Activated naive CD8-positive, alpha-beta T cell treated with anti-CD3 and anti-CD28 coated beads, Interleukin-2, amount 50 U/mL, for 24 hours (primary cell): ENCODE data around the gene VCAN.

ENCODE experiments used
- ATAC-seq: fragments of 150-1000 bp; cut with Tn5 transposase; one replicate; pipeline ENCODE4 v1.10.0; 2021
- DNase-seq: peaks from one replicate; pipeline ENCODE4 v3.0.0; 2021
- H3K27ac Mint-ChIP-seq: one replicate; pipeline ENCODE4 v1.8.0; 2021; ENCODE audit warnings: mild to moderate bottlenecking, mixed read lengths
- H3K27me3 Mint-ChIP-seq: one replicate; pipeline ENCODE4 v1.8.0; 2021; ENCODE audit warnings: mixed read lengths
- H3K36me3 Mint-ChIP-seq: one replicate; pipeline ENCODE4 v1.8.0; 2021; ENCODE audit warnings: low read depth, mixed read lengths
- H3K4me1 Mint-ChIP-seq: one replicate; pipeline ENCODE4 v1.8.0; 2021; ENCODE audit warnings: mixed read lengths
- H3K4me3 Mint-ChIP-seq: one replicate; pipeline ENCODE4 v1.8.0; 2021; ENCODE audit warnings: mild to moderate bottlenecking, moderate library complexity, mixed read lengths
- H3K9me3 Mint-ChIP-seq: one replicate; pipeline ENCODE4 v1.8.0; 2021; ENCODE audit warnings: mixed read lengths

VCAN gene

DNA sequence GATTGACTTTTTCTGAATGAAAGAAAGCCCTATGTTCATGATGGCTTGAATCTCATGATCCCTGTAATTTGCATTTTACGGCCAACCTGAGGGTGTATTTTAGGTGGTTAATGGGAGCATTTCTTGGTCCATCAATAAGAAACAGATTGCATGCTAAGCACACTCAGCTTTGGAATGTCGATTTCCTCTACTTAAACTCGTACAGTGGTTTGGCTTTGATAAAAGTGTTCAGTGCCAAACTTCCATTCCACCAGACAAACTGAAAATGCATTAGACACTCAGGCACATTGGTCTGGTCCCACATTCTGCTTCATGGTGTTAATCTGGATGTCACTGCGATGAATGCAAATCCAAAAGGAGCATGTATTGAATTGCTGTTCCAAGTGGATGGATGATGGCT is 77.0 kb downstream of the VCAN start:
- Mint-ChIP-seq H3K9me3 (no peaks in the 10 kb centered on the region), H3K27ac (no peak overlapping the region), H3K4me3 (no peak overlapping the region), H3K4me1 (no peaks in the 10 kb centered on the region), H3K36me3 (no peaks in the 10 kb centered on the region), H3K27me3 (no peaks in the 10 kb centered on the region)
- DNase-seq (no peak), ATAC-seq (no peak)

DNA sequence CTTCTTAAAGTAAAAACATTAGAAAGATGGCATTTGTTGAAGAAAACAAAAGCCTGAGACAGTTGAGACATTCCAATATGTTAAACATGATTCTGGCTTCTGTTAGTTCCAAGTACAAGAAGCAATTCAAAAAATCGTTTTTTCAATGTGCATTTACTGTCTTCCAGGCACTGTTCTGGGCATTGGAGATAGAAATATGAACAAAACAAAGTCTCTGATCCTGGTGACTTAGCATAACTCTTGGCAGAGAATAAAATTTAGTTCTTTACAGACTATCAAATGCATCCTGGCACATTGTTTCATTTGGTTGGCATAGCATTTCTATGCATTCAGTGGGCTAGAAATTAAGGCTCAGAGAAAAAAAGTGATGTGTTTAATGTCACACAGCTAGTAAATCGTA is 77.5 kb downstream of the VCAN start:
- Mint-ChIP-seq H3K27ac (no peak overlapping the region), H3K4me3 (no peak overlapping the region), H3K9me3 (no peaks in the 10 kb centered on the region), H3K27me3 (no peaks in the 10 kb centered on the region), H3K4me1 (no peaks in the 10 kb centered on the region), H3K36me3 (no peaks in the 10 kb centered on the region)
- ATAC-seq (no peak), DNase-seq (no peak)

DNA sequence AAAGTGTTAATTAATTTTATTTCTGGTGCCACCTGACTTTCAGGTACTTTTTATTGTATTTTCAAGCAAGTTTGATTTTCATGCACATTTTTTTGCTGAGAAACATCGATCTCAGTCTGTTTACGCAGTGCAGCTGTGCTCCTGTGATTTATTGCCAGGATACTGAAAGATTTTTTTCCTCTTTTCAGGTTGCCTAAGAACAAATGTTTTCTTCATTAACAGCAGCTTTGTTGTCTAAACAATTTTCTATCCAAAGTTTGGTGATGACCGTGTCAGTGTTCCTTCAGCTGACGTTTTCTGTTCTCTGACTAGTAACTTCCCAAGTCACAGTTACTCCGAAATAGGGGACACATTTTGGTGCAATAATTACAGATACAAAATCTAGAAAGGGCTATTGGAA is 78.1 kb downstream of the VCAN start:
- no peaks in the 10 kb centered on the region for H3K36me3 Mint-ChIP-seq
- H3K9me3 Mint-ChIP-seq = no peaks in the 10 kb centered on the region
- no peaks in the 10 kb centered on the region for H3K4me1 Mint-ChIP-seq
- DNase-seq = no peak
- H3K4me3 Mint-ChIP-seq = no peak overlapping the region
- H3K27me3 Mint-ChIP-seq = no peaks in the 10 kb centered on the region
- H3K27ac Mint-ChIP-seq = no peak overlapping the region
- ATAC-seq = no peak

DNA sequence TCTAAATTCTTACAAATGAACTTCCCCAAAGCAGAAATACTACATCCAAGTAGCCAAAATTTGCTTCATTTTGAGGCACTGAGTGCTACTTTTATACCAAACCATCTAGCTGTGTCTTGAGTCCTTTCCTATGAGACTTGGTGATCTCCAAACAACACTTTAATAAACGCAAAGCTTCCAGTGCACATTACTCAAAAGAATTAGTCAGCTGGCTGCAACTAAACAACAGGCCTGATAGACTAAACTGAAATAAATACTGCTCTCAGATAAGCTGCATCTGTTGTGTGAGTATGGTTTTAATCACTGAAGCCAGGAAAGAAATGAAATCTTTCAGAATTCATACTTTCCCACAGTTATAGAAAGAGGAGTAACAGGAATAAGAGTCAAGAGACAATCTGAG is 80.3 kb downstream of the VCAN start:
- Mint-ChIP-seq H3K27me3 (no peaks in the 10 kb centered on the region), H3K36me3 (no peaks in the 10 kb centered on the region), H3K27ac (no peak overlapping the region), H3K9me3 (no peaks in the 10 kb centered on the region), H3K4me1 (no peaks in the 10 kb centered on the region), H3K4me3 (no peak overlapping the region)
- ATAC-seq = no peak
- DNase-seq = no peak

DNA sequence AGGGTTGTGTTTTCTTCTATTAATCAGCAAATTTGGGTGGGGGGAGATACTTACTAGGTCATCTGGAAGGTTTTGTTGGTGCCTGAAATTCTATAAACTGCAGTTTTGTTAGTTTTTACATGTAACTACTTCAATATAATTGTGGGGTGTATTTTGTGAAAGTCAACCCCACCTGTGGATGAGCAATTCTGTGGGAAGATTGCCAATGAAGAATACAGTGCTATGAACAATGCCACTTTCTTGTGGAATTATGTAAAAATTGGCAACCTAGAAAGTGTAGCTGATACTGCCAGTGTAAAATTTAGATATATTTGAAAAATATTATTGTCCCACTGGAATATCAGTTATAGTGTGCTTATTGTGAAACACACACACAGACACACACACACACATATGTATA is 80.7 kb downstream of the VCAN start:
- DNase-seq (no peak), ATAC-seq (no peak)
- no peak overlapping the region for H3K4me3 Mint-ChIP-seq
- H3K27ac Mint-ChIP-seq = no peak overlapping the region
- no peaks in the 10 kb centered on the region for H3K27me3 Mint-ChIP-seq
- H3K9me3 Mint-ChIP-seq = no peaks in the 10 kb centered on the region
- no peaks in the 10 kb centered on the region for H3K4me1 Mint-ChIP-seq
- no peaks in the 10 kb centered on the region for H3K36me3 Mint-ChIP-seq

DNA sequence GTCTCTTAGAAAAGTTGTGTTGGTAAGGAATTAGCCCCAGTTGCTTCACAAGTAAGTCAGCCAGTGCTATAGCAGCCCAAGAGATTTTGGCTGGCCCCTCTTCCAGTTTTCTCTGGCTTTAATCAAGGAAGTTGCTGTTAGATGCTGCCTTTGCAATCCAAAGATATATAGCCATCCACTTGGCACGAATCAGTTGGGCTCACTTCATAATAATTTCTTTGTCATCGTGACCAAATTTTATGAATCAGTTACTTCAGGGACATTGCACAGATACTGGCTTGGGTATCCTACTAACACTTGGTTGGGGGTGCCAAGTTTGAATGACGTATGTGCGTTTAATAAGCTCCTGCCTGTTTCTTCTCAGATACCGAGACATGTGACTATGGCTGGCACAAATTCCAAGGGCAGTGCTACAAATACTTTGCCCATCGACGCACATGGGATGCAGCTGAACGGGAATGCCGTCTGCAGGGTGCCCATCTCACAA is 81.5 kb downstream of the VCAN start:
- Mint-ChIP-seq H3K4me1 (no peaks in the 10 kb centered on the region), H3K27ac (no peak overlapping the region), H3K27me3 (no peaks in the 10 kb centered on the region), H3K9me3 (no peaks in the 10 kb centered on the region), H3K4me3 (no peak overlapping the region), H3K36me3 (no peaks in the 10 kb centered on the region)
- no peak for DNase-seq
- ATAC-seq = no peak

DNA sequence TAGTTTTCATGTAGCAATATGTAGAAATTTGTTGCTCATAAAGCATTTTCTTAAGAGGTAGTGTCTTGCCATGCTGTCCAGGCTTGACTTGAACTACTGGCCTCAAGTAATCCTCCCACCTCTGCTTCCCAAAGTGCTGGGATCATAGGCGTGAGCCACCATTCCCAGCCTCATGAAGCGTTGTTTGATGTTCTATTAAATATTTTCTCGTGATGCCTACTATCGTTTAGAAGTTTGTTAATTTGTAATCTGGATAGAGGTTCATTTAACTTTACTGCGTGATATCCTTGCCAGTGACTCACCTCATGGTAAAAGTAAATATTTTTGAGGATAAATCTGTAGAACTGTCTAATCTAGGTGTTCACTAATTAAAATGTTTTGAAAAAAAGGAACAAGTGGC is 82.6 kb downstream of the VCAN start:
- no peaks in the 10 kb centered on the region for H3K27me3 Mint-ChIP-seq
- no peak overlapping the region for H3K4me3 Mint-ChIP-seq
- no peaks in the 10 kb centered on the region for H3K36me3 Mint-ChIP-seq
- H3K9me3 Mint-ChIP-seq = no peaks in the 10 kb centered on the region
- no peak for DNase-seq
- H3K4me1 Mint-ChIP-seq = no peaks in the 10 kb centered on the region
- ATAC-seq = no peak
- no peak overlapping the region for H3K27ac Mint-ChIP-seq

DNA sequence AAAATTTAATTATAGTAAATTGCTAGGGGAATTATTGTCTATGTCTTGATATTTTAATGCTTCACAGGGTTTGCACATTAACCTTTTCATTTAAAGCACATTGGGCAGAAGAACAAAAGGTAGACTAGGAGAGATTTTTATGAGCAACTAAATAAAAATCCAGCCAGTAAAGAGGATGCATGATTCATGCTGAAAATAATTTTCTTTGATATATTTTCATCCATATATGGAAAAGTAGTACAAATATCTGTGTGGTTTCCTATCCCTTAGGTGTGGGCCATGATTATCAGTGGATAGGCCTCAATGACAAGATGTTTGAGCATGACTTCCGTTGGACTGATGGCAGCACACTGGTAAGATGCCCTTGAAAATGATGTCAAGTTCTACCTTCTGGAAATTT is 83.1 kb downstream of the VCAN start:
- H3K4me3 Mint-ChIP-seq = no peak overlapping the region
- H3K9me3 Mint-ChIP-seq = no peaks in the 10 kb centered on the region
- DNase-seq = no peak
- H3K4me1 Mint-ChIP-seq = no peaks in the 10 kb centered on the region
- H3K36me3 Mint-ChIP-seq = no peaks in the 10 kb centered on the region
- ATAC-seq = no peak
- H3K27ac Mint-ChIP-seq = no peak overlapping the region
- H3K27me3 Mint-ChIP-seq = no peaks in the 10 kb centered on the region

DNA sequence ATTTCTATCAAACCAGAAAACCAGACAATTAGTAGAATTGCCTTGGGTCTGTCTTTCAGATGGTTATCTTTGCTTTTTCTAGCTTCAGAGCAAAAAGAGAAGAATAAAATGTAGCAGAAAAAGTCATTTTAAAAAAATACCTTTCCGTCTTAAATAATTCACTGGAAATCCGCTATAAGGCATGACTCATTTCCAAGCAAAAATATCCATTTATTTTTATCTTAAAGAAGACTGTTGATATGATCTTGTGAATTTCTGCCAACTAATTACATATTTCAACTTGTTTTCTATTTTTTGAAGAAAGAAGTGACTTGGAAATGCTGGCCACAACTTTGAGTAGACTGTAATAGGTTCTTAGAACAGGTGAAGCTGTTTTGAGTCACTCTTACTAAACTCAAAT is 83.7 kb downstream of the VCAN start:
- DNase-seq (no peak), ATAC-seq (no peak)
- Mint-ChIP-seq H3K27ac (no peak overlapping the region), H3K9me3 (no peaks in the 10 kb centered on the region), H3K4me1 (no peaks in the 10 kb centered on the region), H3K4me3 (no peak overlapping the region), H3K36me3 (no peaks in the 10 kb centered on the region), H3K27me3 (no peaks in the 10 kb centered on the region)

DNA sequence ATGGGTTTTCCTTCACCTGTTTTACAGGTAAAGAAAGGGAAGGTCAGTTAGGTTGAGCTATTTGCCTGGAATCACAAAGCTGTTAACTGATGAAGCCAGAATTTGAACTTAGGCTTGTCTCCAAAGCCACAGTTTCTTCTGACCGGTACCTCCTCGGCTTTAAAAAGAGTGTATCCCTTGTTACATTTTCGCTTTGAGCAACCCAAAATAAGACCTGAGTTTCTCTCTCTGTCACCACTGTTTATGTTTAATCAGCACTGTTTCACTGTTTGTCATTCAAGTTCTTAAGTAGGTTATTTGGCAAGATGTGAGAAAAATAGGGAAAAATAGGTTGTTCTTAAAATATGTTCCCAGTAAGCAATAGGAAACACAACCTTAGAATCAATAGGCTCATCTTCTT is 84.6 kb downstream of the VCAN start:
- ATAC-seq (no peak), DNase-seq (no peak)
- no peaks in the 10 kb centered on the region for H3K9me3 Mint-ChIP-seq
- no peak overlapping the region for H3K4me3 Mint-ChIP-seq
- no peaks in the 10 kb centered on the region for H3K4me1 Mint-ChIP-seq
- H3K36me3 Mint-ChIP-seq = no peaks in the 10 kb centered on the region
- peaks cover 3% of the 10 kb centered on the region for H3K27me3 Mint-ChIP-seq
- no peak overlapping the region for H3K27ac Mint-ChIP-seq

DNA sequence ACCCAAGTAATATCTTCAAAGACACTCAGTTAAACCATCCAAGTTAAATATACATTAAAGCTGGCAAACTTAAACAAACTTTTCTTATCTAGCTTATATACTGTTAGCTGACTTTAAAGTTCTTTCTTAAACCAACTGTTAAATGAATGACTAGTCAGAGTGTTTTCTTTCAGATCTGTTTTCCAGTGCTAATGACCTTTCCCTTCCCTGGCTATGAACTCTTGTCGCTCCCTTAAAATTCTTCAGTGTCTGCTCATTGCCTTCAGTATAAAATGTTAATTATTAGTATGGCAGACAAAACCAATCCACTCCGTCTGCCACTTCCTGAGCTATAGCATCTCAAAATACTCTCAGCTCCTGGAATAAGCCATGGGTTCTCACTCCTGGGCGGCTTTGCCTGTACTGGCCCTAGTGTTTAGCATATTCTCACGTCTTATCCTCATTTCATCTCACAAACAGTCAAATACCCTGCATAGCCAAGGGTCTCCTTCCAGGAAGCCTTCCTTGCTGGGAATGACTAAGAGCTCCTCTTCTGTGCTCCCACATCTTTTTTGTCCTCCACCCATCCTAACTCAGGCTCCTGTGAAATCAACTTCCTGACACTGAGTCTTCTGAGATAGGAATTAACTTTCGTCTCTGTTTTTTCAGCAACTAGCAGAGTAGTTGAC is 87.7 kb downstream of the VCAN start:
- no peak for DNase-seq
- Mint-ChIP-seq H3K9me3 (no peaks in the 10 kb centered on the region), H3K4me1 (no peaks in the 10 kb centered on the region), H3K27me3 (peaks cover 8% of the 10 kb centered on the region), H3K36me3 (no peaks in the 10 kb centered on the region), H3K27ac (no peak overlapping the region), H3K4me3 (no peak overlapping the region)
- no peak for ATAC-seq

DNA sequence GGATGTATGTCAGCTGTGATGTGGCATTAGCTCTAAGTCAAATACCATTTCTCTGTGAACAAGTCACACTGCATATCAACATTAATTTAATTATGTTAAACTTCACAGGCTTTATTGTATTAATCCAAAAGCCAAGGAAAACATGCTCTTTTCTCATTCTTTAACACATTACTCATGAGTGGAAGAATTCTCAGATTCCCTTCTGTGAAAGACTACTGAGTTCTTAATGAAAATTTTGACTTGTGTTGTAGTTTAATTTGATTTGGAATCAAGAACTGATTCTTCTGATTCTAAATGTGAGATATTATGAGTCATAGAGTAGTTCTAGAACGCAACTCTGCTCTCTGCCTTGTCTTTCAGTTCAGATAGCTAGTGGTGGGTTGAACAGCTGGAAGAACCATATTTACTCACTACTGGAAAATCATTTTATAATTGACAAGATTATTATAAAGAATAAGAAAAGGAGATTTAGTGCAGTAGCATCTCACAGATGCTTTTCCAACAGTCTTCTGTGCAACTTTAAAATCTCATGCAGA is 90.6 kb downstream of the VCAN start:
- Mint-ChIP-seq H3K9me3 (no peaks in the 10 kb centered on the region), H3K4me3 (no peak overlapping the region), H3K4me1 (no peaks in the 10 kb centered on the region), H3K27me3 (peaks cover 8% of the 10 kb centered on the region), H3K36me3 (no peaks in the 10 kb centered on the region), H3K27ac (no peak overlapping the region)
- ATAC-seq (no peak), DNase-seq (no peak)

DNA sequence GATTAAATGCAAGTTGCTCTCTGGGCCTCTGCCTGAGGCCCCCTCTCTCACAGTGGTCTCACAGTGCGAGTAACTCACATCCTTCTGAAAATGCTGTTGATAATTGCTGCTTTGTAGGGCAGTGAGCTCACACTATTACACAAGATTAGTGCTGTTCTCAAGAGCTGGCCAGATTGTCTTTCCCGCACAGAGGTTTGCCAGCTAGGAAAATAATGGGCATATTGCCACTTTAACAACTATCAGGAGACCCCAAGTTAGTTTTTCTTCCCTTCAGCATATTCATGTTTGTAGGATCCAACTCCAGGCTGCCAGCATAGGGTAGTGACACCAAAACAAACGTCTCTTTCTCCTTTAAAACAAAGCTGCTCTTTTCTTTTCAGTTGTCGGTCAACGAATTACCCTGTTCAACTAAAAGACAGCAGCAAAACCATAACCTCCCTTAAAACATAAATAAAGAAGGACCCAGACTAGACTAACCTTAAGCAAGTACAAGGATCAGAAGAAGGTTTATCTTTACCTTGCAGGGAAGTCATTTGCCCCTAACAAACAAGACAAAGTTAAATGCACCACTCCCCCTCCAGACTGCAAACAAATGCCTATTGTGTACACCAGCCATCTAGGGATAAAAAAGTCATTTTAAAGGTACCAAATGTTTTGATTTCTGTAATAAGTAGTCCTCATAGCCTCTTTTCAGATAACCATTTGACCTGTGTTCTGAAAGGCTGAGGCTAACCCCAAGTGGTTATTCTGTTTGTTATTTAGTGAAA is 91.4 kb downstream of the VCAN start:
- no peak overlapping the region for H3K4me3 Mint-ChIP-seq
- no peaks in the 10 kb centered on the region for H3K36me3 Mint-ChIP-seq
- no peaks in the 10 kb centered on the region for H3K9me3 Mint-ChIP-seq
- ATAC-seq = no peak
- DNase-seq = no peak
- H3K27ac Mint-ChIP-seq = no peak overlapping the region
- peaks cover 10% of the 10 kb centered on the region for H3K27me3 Mint-ChIP-seq
- no peaks in the 10 kb centered on the region for H3K4me1 Mint-ChIP-seq

DNA sequence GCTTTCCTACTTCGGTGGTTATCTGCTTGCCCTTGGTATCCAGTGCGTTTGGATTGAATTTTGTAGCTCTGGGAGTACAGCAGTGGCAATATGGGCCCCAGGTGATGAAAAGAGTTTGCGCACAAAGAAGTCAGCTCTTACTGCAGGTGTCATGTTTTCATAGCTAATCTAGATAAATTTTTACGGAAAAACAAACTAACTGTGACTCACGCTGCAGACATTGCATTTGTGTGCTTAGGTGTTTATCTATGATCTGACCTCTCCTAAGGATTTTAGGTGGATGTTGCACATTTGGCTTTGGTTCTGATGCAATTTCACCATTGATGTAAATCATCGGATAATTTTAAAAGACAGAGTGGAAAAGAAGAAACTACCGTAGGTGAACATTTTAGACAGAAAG is 92.1 kb downstream of the VCAN start:
- Mint-ChIP-seq H3K9me3 (no peaks in the 10 kb centered on the region), H3K4me1 (no peaks in the 10 kb centered on the region), H3K27ac (no peak overlapping the region), H3K36me3 (no peaks in the 10 kb centered on the region), H3K27me3 (peaks cover 10% of the 10 kb centered on the region), H3K4me3 (no peak overlapping the region)
- DNase-seq (no peak), ATAC-seq (no peak)

DNA sequence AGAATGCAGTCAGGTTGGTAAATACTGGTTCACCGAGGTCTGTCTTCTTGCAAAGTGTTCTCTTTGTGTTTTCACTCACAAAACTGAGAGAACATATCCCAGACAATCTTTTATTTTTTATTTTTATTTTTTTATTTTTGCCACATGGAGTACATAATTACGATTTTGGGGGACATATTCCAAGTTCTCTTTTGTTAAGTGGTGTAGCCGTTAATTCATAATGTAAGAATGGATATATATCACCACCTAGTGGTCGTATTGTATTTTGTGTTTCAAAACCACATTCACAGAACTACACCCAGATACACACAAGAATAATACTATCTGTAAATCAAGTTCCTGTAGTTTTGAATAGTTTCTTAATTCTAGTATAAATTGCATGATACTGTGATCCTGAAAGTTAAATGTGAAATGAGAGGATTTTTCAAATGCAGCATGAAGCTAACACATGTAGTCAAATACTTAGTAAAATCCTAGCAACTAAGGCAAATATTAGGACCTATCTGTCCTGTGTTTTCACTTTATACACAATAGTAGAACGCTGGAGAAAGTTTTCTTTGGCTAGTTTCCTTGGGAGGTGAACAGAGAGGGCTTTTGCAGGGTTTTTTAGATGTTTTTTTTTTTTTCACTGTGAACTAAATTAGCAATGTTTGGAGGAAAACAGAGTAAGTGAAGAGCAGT is 92.7 kb downstream of the VCAN start:
- Mint-ChIP-seq H3K4me3 (no peak overlapping the region), H3K9me3 (no peaks in the 10 kb centered on the region), H3K4me1 (no peaks in the 10 kb centered on the region), H3K27me3 (peaks cover 10% of the 10 kb centered on the region), H3K27ac (no peak overlapping the region), H3K36me3 (no peaks in the 10 kb centered on the region)
- ATAC-seq (no peak), DNase-seq (no peak)
